Bone marrow (tissue), 2 donors: ENCODE results near the gene STAU1.
A peak's percentile ranks its signal among the peaks of the same experiment; 100 is the strongest.
"Not testable (repeated sequence)": the region's sequence is repeated elsewhere in the genome, so short reads cannot be mapped to it uniquely, and the experiment has no call there.

Experiments
- DNase-seq, 2 donors: peaks; one replicate each; lab custom pipeline; 2025; lab: John Stamatoyannopoulos, UW

STAU1 gene

DNA sequence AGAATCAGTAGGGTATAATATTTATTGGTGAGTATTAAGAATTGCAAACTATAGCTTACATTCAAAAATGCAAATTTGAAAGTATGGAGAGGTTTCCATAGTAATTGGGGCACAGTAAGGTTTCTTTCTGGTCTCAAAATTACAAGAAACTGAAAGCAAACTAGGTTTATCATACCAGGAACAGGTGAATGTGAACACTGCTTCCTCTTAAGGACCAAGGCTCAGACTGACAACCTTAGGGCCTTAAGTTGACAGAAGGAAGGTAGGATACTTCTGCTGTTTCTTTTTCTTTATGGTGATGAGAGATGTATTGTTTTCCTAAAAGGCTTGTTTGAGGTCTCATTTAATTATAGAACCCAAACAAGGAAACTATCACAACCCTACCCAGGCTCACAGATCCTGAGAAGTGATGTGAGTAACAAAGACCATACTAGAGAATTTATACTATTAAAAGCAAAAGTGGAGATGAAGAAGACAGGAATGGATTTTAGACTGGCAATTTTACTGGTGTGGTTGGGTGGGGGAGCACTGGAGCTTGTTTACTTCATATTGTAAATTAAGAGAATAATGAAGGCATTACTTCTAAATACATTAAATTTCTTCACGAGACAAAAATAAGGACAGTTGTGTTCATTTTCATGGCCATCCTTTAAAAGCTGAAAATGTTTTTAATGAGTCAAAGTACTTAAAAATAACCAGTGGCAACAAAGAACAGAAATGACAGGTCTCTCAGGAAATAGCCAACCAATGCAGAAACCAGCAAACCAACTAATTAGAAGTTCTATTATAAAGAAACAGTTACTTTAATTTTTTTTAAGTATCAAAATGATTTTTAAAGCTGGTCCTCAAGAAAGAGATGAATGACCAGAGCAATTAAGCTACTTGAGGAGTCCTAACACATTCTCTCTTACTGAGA lies 21.3 kb downstream of the STAU1 start:
- no peak for DNase-seq

GRCh38 chr20:49165611-49166010 lies 22.5 kb downstream of the STAU1 start:
- no peak for DNase-seq

DNA sequence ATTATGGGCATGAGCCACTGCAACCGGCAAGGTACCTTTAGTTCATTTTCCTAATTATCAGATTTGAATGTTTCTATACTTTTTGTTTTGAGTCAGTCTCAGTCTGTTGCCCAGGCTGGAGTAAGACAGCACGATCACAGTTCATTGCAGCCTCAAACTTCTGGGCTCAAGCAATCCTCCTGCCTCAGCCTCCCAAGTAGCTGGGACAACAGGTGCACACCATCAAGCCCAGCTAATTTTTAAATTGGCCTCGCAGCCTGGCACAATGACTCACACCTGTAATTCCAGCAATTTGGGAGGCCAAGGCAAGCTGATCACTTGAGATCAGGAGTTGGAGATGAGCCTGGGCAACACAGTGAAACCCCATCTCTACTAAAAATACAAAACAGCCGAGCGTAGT lies 24.4 kb downstream of the STAU1 start:
- no peak for DNase-seq

GRCh38 chr20:49161428-49162152 lies 26.5 kb downstream of the STAU1 start:
- DNase-seq, result no peak

- DNase-seq, result no peak
Observed at GRCh38 chr20:49160057-49160929, 27.8 kb downstream of the STAU1 start.

- no peak for DNase-seq
Observed at GRCh38 chr20:49157146-49157545, 31.0 kb downstream of the STAU1 start.

DNA sequence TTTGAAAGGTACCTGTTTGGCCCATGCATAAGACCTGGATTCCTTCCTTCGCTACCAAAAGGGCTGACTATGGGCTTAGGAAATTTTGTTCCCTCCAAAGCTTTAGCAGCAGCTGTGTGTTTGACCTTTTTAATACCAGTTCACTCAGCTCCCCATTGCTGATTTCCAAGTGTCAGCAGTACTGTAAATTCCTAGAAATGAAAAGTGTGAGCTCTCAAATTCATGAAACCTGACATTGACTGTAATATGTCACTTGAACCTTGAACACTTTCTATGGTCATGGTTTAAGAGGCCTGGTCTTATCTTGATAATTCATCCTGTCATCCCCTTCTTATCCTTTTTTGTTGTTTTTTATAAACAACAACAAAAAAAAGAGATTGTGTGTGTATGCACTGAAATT lies 31.7 kb downstream of the STAU1 start:
- DNase-seq, result no peak

GRCh38 chr20:49151436-49151835 lies 36.7 kb downstream of the STAU1 start:
- DNase-seq, result no peak

DNA sequence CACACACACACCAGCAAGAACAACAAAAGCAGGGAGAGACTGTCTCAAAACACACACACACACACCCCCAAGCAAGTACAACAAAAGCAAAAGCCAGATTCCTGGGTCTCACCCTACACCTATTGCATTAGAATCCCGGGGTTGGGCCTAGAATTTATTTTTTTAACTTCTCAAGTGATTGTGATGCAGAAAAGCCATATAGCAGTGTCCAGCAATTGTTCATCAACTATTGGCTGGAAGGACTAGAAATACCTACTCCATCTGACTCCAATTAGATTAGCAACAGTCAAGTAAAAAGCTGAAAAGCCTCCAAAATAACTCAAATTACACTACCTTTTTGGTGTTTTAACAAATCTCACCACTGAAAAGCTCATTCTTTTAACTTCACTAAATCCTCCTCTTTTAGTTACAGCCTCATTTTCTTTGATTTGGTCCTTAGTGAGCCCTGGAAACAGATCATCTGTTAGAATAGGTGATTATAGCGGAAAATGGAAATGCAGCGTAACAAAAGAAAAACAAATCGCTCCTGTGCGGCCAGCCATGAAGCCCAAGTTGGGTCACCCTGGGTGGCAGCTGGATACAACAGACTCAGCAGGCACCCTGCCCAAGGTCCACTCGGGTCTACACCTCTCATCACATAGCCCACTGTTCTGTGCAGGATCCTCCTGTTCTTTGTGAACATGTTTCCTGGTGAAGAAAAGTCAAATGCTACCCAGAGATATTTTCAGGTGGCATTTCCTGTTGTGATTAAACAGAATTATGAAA lies 38.7 kb downstream of the STAU1 start:
- no peak for DNase-seq

DNA sequence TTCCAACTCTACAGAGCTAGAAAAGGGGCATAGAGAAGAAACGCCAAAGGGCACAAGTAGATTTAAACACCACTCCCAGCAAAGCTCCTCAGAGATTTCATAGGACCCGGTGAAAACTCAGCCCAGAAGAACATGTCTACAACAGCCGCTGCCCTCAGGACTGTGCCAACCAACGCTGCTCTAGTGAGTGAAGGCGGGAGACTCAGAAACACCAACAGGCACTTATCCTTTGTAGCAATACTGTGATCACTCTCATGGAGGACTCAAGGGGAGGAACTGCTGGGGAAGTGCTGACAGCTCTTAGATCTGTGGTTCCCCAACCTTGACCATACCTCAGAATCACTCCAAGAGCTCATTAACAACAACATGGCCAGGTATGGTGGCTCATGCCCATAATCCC lies 39.5 kb downstream of the STAU1 start:
- DNase-seq, result no peak

DNA sequence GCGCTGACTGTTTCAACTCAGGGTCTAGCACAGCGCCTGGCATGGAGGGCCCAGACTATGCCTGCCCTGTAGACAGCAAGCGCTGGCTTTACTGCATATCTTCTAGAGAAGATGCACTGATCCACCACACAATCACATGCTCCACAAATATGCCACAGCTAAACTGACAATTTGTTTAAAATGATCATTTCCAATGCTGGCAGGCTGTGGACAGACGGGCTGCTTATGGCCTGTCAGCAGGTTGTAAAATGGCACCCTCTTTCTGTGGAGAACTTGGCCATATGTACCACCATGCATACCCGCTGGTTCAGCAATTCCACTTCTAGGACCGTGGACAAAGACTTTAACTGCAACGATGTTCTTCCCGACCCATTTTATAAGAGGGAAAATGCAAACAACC lies 40.8 kb downstream of the STAU1 start:
- DNase-seq, result no peak

GRCh38 chr20:49146442-49147225 lies 41.5 kb downstream of the STAU1 start:
- no peak for DNase-seq

GRCh38 chr20:49140834-49141233 lies 47.3 kb downstream of the STAU1 start:
- DNase-seq, result no peak

DNA sequence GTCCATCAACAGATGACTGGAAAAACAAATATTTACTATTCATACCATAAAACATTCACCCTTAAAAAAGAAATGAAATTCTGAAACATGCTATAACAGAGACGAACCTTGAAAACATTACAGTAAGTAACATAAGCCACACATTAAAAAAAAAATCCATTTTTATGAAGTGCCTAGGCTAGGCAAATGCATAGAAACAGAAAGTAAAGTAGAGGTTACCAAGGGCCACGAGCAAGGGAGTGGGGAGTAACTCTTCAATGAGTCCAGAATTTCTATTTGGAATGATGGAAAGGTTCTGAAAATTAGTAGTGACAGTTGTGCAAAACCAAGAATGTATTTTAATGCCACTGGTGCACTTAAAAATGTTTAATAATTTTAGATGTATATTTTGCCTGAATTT lies 47.7 kb downstream of the STAU1 start:
- DNase-seq, result no peak

DNA sequence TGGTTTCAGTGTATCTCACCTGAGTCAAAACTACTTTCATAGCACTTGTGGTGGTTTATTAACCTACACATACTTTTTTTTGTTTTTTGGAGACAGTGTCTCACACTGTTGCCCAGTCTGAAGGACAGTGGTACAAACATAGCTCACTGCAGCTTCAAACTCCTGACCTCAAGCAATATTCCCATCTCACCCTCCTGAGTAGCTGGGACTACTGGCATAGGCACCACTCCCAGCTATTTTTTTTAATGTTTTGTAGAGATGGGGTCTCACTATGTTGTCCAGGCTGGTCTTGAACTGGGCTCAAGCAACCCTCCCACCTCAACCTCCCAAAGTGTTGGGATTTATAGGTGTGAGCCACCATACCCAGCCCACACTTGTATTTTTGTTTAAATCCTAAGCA lies 49.7 kb downstream of the STAU1 start:
- DNase-seq, result no peak

GRCh38 chr20:49136817-49137571 lies 51.1 kb downstream of the STAU1 start:
- no peak for DNase-seq

DNA sequence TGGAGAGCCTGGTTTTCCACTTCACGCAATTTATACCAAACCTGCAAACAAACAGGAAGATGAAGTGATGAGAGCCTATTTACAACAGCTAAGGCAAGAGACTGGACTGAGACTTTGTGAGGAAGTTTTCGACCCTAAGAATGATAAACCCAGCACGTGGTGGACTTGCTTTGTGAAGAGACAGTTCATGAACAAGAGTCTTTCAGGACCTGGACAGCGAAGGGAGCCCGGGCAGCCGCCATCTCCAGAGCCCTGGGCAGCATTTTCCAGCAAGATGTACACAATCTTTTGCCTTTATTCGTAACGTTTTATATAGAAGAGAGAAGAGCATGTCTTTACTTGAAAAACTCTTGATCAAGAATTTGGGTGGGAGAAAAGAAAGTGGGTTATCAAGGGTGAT lies 53.3 kb downstream of the STAU1 start:
- not testable (repeated sequence) for DNase-seq

DNA sequence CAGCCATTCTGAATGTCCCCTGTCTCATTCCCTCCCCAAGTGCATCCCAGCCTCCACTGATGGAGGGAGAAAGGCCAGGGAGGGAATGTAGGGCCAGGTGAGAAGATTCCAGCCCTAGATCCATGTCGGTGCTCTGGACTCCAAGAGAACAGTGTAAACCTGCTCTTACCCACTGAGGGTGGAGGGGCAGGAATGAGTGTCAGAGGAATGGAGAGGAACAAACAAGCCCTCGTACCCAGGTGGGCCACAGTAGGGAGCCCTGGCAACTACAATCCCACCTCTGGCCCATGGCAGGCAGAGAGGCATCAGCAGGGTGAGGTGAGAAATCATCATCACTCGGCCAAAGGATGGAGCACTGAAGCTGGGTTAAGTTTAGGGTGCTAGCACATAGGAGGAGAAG lies 54.6 kb downstream of the STAU1 start:
- DNase-seq, result no peak

DNA sequence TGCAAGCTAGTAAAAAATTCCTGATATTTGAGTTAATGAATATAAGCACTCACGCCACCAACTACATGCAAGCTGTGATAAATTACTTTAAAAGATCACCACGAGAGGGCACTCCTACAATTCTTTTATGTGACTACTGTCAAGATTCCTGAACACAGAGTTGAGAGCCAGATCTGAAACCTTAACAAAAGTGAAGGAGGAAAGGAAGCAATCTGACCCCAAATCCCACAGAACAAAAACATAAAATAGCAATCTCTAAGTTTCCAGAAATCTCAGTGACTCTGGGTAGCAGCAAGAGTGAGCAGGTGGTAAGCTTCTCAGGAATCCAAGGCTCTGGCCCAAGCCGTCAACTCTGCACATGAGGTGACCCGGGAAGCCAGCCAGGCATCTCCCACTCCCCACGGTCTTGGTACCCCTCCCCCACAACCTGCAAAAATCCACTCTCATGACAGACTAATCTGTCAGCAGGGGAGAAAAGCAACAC lies 55.1 kb downstream of the STAU1 start:
- peak in 1 of 2 donors; percentile 39 for DNase-seq

DNA sequence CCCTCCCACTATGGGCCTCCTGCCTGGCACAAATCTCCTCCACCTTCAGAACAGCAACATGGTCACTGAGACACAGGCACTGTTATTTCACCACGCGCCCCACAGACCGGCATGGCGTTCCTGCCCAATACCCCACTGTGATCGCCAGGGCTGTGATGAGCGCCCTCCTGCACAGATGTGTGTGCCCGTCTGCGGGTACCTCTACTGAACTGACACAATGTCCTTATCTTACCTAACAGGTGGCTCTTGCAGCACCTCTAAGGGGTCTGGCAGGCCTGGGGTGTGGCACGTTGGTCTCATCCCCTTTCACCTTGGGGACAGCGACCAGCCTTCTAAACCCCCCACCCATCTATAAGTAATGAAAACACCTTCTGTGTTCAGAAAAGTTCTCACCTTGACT lies 64.2 kb downstream of the STAU1 start:
- DNase-seq, result no peak
